ENCODE measurements around the gene NELL2.

NELL2 gene

DNA sequence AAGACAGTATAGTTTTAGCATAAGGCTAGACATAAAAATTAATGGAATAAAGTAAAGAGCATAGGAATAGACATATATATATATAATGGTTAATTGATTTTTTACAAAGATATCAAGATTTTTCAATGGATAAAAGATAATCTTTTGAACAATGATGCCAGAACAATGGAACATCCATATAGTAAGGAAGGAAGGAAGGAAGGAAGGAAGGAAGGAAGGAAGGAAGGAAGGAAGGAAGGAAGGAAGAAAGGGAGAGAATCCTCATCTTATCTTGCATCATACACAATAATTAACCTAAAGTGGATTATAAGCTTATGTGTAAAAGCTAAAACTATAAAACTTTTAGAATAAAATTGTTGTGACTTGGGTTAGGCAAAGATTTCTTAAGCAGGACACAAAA, 9.8 kb upstream of the NELL2 start:
- no peak overlapping the region for H2BK120ac ChIP-seq (ENCODE audit: low read depth, low read length)
- no peak overlapping the region for H3K4me2 ChIP-seq (ENCODE audit: low read length, poor library complexity, severe bottlenecking)
- H4K8ac ChIP-seq (ENCODE audit: low read length), result no peak overlapping the region
- no peaks in the 10 kb centered on the region for H3K27me3 ChIP-seq (ENCODE audit: control insufficient read depth in 1 of 2, insufficient read depth in 1 of 2, low read length in 2 of 2)
- no peak overlapping the region for H3K23ac ChIP-seq (ENCODE audit: low read length in 2 of 2)
- no peak overlapping the region for H3K4me3 ChIP-seq (ENCODE audit: insufficient read depth in 1 of 2, low read depth in 1 of 2, low read length in 2 of 2)
- H3K18ac ChIP-seq (ENCODE audit: low read depth in 1 of 2, low read length in 2 of 2), result no peak overlapping the region
- H3K4ac ChIP-seq (ENCODE audit: low read depth in 1 of 2, low read length in 2 of 2), result no peak overlapping the region
- H2BK12ac ChIP-seq (ENCODE audit: low read length in 2 of 2), result no peak overlapping the region
- H3K36me3 ChIP-seq (ENCODE audit: control insufficient read depth in 1 of 2, insufficient read depth in 2 of 2, low read depth in 1 of 2, low read length in 2 of 2), result no peaks in the 10 kb centered on the region
- no peak overlapping the region for H3K14ac ChIP-seq (ENCODE audit: low read length in 2 of 2)
- H3K27ac ChIP-seq (ENCODE audit: low read length, poor library complexity, severe bottlenecking), result no peak overlapping the region
- H2AK5ac ChIP-seq (ENCODE audit: low read length, severe bottlenecking), result no peak overlapping the region
- no peak overlapping the region for H3K9ac ChIP-seq (ENCODE audit: low read length)
- no peak overlapping the region for H2BK5ac ChIP-seq (ENCODE audit: low read depth, low read length, poor library complexity, severe bottlenecking)
- no peak overlapping the region for H4K91ac ChIP-seq (ENCODE audit: low read length)
- H2AFZ ChIP-seq (ENCODE audit: low read depth, low read length), result no peak overlapping the region
- peaks cover 13% of the 10 kb centered on the region for H3K9me3 ChIP-seq (ENCODE audit: control insufficient read depth, low read length)
- H2BK15ac ChIP-seq (ENCODE audit: low read depth, poor library complexity, severe bottlenecking), result no peak overlapping the region
- DNase-seq, result no peak
- H3K4me1 ChIP-seq (ENCODE audit: control insufficient read depth, insufficient read depth, low read depth, low read length), result no peaks in the 10 kb centered on the region
- no peaks in the 10 kb centered on the region for H3K79me1 ChIP-seq (replicated peaks; ENCODE audit: low read length, poor library complexity, severe bottlenecking)

DNA sequence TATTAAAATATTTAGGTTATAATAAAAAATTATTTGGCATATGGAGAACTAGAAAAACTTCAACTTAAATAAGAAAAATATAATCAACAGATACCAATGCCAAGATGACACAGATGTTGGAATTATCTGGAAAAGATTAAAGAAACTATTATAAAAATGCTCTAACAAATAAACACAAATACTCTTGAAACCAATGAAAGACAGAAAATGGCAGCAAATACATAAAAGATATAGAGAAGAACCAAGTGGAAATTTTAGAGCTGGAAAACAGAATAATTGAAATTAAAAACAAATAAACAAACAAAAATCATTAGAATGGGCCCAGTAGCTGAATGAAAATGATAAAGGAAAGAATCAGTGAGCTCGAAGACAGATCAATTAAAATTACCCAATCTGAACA, 5.1 kb upstream of the NELL2 start:
- no peak overlapping the region for H3K4ac ChIP-seq (ENCODE audit: low read depth in 1 of 2, low read length in 2 of 2)
- H2BK12ac ChIP-seq (ENCODE audit: low read length in 2 of 2), result no peak overlapping the region
- peaks cover 18% of the 10 kb centered on the region for H3K9me3 ChIP-seq (ENCODE audit: control insufficient read depth, low read length)
- no peak overlapping the region for H3K18ac ChIP-seq (ENCODE audit: low read depth in 1 of 2, low read length in 2 of 2)
- peaks cover 9 to 19% of the 10 kb centered on the region in 2 experiments for H3K27me3 ChIP-seq (ENCODE audit: control insufficient read depth in 1 of 2, insufficient read depth in 1 of 2, low read length in 2 of 2)
- H2AK5ac ChIP-seq (ENCODE audit: low read length, severe bottlenecking), result no peak overlapping the region
- WGBS, result no CpG with 5 or more reads among the region's 1 CpG
- H2BK15ac ChIP-seq (ENCODE audit: low read depth, poor library complexity, severe bottlenecking), result no peak overlapping the region
- H3K23ac ChIP-seq (ENCODE audit: low read length in 2 of 2), result no peak overlapping the region
- H3K27ac ChIP-seq (ENCODE audit: low read length, poor library complexity, severe bottlenecking), result no peak overlapping the region
- no peaks in the 10 kb centered on the region for H3K36me3 ChIP-seq (ENCODE audit: control insufficient read depth in 1 of 2, insufficient read depth in 2 of 2, low read depth in 1 of 2, low read length in 2 of 2)
- no peak overlapping the region for H2BK5ac ChIP-seq (ENCODE audit: low read depth, low read length, poor library complexity, severe bottlenecking)
- no peak overlapping the region for H2BK120ac ChIP-seq (ENCODE audit: low read depth, low read length)
- peaks cover 7% of the 10 kb centered on the region for H3K4me1 ChIP-seq (ENCODE audit: control insufficient read depth, insufficient read depth, low read depth, low read length)
- no peak overlapping the region for H3K4me2 ChIP-seq (ENCODE audit: low read length, poor library complexity, severe bottlenecking)
- no peak overlapping the region for H3K9ac ChIP-seq (ENCODE audit: low read length)
- H3K4me3 ChIP-seq (ENCODE audit: insufficient read depth in 1 of 2, low read depth in 1 of 2, low read length in 2 of 2), result no peak overlapping the region
- no peak overlapping the region for H4K91ac ChIP-seq (ENCODE audit: low read length)
- no peak for DNase-seq
- H3K79me1 ChIP-seq (replicated peaks; ENCODE audit: low read length, poor library complexity, severe bottlenecking), result no peaks in the 10 kb centered on the region
- H3K14ac ChIP-seq (ENCODE audit: low read length in 2 of 2), result no peak overlapping the region
- no peak overlapping the region for H2AFZ ChIP-seq (ENCODE audit: low read depth, low read length)
- no peak overlapping the region for H4K8ac ChIP-seq (ENCODE audit: low read length)

DNA sequence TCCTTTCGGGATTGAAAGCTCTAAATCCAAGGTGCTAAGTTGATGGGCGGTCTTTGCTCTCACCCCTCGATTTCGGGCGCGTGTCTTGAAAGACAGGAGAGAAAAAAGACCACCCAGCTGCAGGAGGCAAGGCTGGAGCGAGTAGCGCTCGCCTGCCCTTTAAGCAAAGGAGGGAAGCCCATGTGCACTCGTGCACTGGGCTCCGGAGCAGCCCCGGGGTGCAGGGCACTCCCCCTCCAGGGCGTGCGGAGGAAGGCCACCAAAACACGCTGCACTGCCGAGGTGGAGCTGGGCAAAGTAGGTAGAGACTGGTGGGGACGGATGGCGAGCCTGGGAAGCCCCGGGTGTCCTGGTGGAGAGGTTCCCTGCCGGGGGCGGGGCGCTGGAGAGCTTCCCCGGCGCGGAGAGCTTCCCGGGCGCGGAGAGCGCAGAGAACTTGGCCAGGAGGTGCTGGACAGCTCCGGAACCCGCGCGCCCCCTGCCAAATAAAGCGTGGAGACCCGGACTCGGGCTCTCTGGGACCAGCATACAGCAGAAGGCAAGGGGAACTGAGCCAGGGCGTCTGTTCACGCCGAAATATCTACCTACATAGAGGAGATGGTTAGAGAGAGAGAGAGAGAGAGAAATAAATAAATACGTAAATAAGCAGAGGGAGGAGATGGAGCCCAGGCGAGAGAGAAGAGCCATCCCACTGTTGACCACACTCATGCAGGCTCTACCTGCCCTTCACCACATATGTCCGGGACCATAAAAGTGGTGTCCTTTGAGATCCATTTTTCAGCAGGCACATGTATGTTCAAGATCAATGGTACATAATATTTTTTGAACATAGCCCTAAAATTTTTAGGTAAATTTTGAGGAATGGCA, 662 bp upstream of the NELL2 start:
- H3K14ac ChIP-seq (ENCODE audit: low read length in 2 of 2), result no peak overlapping the region
- H3K4me2 ChIP-seq (ENCODE audit: low read length, poor library complexity, severe bottlenecking), result peak overlapping the region; percentile 96
- no peaks in the 10 kb centered on the region for H3K36me3 ChIP-seq (ENCODE audit: control insufficient read depth in 1 of 2, insufficient read depth in 2 of 2, low read depth in 1 of 2, low read length in 2 of 2)
- H3K4me3 ChIP-seq (ENCODE audit: insufficient read depth in 1 of 2, low read depth in 1 of 2, low read length in 2 of 2), result peak overlapping the region; percentile 50 to 82
- no peak overlapping the region for H2BK120ac ChIP-seq (ENCODE audit: low read depth, low read length)
- H4K91ac ChIP-seq (ENCODE audit: low read length), result no peak overlapping the region
- no peak overlapping the region for H2BK5ac ChIP-seq (ENCODE audit: low read depth, low read length, poor library complexity, severe bottlenecking)
- H3K9ac ChIP-seq (ENCODE audit: low read length), result no peak overlapping the region
- no peak overlapping the region for H3K4ac ChIP-seq (ENCODE audit: low read depth in 1 of 2, low read length in 2 of 2)
- peaks cover 13% of the 10 kb centered on the region for H3K9me3 ChIP-seq (ENCODE audit: control insufficient read depth, low read length)
- no peak overlapping the region for H4K8ac ChIP-seq (ENCODE audit: low read length)
- no peak overlapping the region for H2BK12ac ChIP-seq (ENCODE audit: low read length in 2 of 2)
- no peak overlapping the region for H3K27ac ChIP-seq (ENCODE audit: low read length, poor library complexity, severe bottlenecking)
- H2AFZ ChIP-seq (ENCODE audit: low read depth, low read length), result peak overlapping the region; percentile 10
- no peak overlapping the region for H3K23ac ChIP-seq (ENCODE audit: low read length in 2 of 2)
- under 1% methylated on average over 39 of the region's 42 CpGs for WGBS
- no peaks in the 10 kb centered on the region for H3K79me1 ChIP-seq (replicated peaks; ENCODE audit: low read length, poor library complexity, severe bottlenecking)
- no peak overlapping the region for H2AK5ac ChIP-seq (ENCODE audit: low read length, severe bottlenecking)
- H3K18ac ChIP-seq (ENCODE audit: low read depth in 1 of 2, low read length in 2 of 2), result no peak overlapping the region
- DNase-seq, result peak; percentile 27
- peaks cover 19% of the 10 kb centered on the region for H3K4me1 ChIP-seq (ENCODE audit: control insufficient read depth, insufficient read depth, low read depth, low read length)
- H2BK15ac ChIP-seq (ENCODE audit: low read depth, poor library complexity, severe bottlenecking), result no peak overlapping the region
- H3K27me3 ChIP-seq (ENCODE audit: control insufficient read depth in 1 of 2, insufficient read depth in 1 of 2, low read length in 2 of 2), result peaks cover 30 to 48% of the 10 kb centered on the region in 2 experiments

DNA sequence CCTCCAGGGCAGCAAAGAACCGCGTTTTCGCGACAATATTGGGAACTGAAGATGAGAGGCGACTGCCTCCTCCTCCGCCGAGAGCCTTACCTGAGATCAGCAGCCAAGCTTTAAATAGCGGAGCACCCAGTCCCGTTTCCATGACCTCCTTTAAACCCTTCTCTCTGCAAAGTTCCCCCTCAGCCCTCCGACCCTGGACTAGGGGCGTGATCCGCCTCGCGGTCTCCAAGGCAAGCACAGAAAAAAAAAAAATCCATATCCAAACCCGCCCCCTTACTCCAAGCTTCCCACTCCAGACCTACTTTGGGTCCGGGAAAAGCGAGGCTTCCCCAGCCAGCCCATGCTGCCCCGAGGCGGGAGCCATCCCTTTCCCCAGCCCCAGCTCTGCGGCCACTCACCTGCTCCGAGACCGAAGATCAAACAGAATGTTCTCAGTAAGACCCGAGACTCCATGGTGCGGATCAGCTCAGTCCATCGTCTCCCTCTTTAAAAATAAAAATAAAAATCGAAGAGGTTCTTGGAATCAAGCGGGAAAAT, 630 bp downstream of the NELL2 start:
- H2BK12ac ChIP-seq (ENCODE audit: low read length in 2 of 2), result no peak overlapping the region
- H3K4me1 ChIP-seq (ENCODE audit: control insufficient read depth, insufficient read depth, low read depth, low read length), result peaks cover 19% of the 10 kb centered on the region
- H4K91ac ChIP-seq (ENCODE audit: low read length), result no peak overlapping the region
- H3K4ac ChIP-seq (ENCODE audit: low read depth in 1 of 2, low read length in 2 of 2), result no peak overlapping the region
- H3K4me2 ChIP-seq (ENCODE audit: low read length, poor library complexity, severe bottlenecking), result peak overlapping the region; percentile 96
- no peak overlapping the region for H3K9ac ChIP-seq (ENCODE audit: low read length)
- no peak overlapping the region for H2AFZ ChIP-seq (ENCODE audit: low read depth, low read length)
- no peak for DNase-seq
- no peak overlapping the region for H4K8ac ChIP-seq (ENCODE audit: low read length)
- H3K79me1 ChIP-seq (replicated peaks; ENCODE audit: low read length, poor library complexity, severe bottlenecking), result no peaks in the 10 kb centered on the region
- peak overlapping the region in 1 of 2 experiments; percentile 82 for H3K4me3 ChIP-seq (ENCODE audit: insufficient read depth in 1 of 2, low read depth in 1 of 2, low read length in 2 of 2)
- H3K27me3 ChIP-seq (ENCODE audit: control insufficient read depth in 1 of 2, insufficient read depth in 1 of 2, low read length in 2 of 2), result peaks cover 30 to 48% of the 10 kb centered on the region in 2 experiments
- H3K18ac ChIP-seq (ENCODE audit: low read depth in 1 of 2, low read length in 2 of 2), result no peak overlapping the region
- no peak overlapping the region for H3K14ac ChIP-seq (ENCODE audit: low read length in 2 of 2)
- no peak overlapping the region for H2BK120ac ChIP-seq (ENCODE audit: low read depth, low read length)
- H3K27ac ChIP-seq (ENCODE audit: low read length, poor library complexity, severe bottlenecking), result no peak overlapping the region
- no peak overlapping the region for H3K23ac ChIP-seq (ENCODE audit: low read length in 2 of 2)
- peaks cover 2% of the 10 kb centered on the region for H3K9me3 ChIP-seq (ENCODE audit: control insufficient read depth, low read length)
- no peak overlapping the region for H2BK5ac ChIP-seq (ENCODE audit: low read depth, low read length, poor library complexity, severe bottlenecking)
- no peaks in the 10 kb centered on the region for H3K36me3 ChIP-seq (ENCODE audit: control insufficient read depth in 1 of 2, insufficient read depth in 2 of 2, low read depth in 1 of 2, low read length in 2 of 2)
- H2BK15ac ChIP-seq (ENCODE audit: low read depth, poor library complexity, severe bottlenecking), result no peak overlapping the region
- no peak overlapping the region for H2AK5ac ChIP-seq (ENCODE audit: low read length, severe bottlenecking)
- under 1% methylated on average over 23 of the region's 27 CpGs for WGBS

Data from mesenchymal stem cell (in vitro differentiated cells and primary cell).